OCI-LY1 (cell line): ENCODE data around the gene AKAP8L.

Experiments
- H2AFZ ChIP-seq: fragments of 200-600 bp; sonication (generic), shearing (Covaris generic); 2 replicates; pipeline ENCODE4 v1.6.0; 2014; ENCODE audit warnings: antibody characterized with exemption, mild to moderate bottlenecking, low read length
- H3F3A ChIP-seq: fragments of 200-600 bp; sonication (generic), shearing (Covaris generic); 2 replicates; pipeline ENCODE4 v1.6.0; 2014; ENCODE audit warnings: mild to moderate bottlenecking, antibody characterized with exemption, low read length, moderate library complexity; ENCODE audit not compliant: insufficient read depth
- H3K27ac ChIP-seq: fragments of 200-600 bp; sonication (generic); 2 replicates; pipeline ENCODE4 v1.5.1; 2014; ENCODE audit warnings: low read length, mixed run types, mild to moderate bottlenecking, low read depth; ENCODE audit not compliant: poor library complexity, severe bottlenecking
- H3K27me3 ChIP-seq: fragments of 200-600 bp; sonication (generic); 2 replicates; pipeline ENCODE4 v1.6.0; 2014; ENCODE audit warnings: antibody characterized with exemption, mild to moderate bottlenecking, low read length, moderate library complexity; ENCODE audit not compliant: insufficient read depth
- H3K36me3 ChIP-seq: fragments of 200-600 bp; sonication (generic); 2 replicates; pipeline ENCODE4 v1.6.1; 2014; ENCODE audit warnings: mild to moderate bottlenecking, antibody characterized with exemption, low read length, moderate library complexity, mixed read lengths; ENCODE audit not compliant: insufficient read depth
- H3K4me1 ChIP-seq: fragments of 200-600 bp; sonication (generic); 2 replicates; pipeline ENCODE4 v1.5.1; 2014; ENCODE audit warnings: mild to moderate bottlenecking, low read length, moderate library complexity; ENCODE audit not compliant: insufficient read depth, severe bottlenecking
- H3K4me2 ChIP-seq: fragments of 200-600 bp; sonication (generic), shearing (Covaris generic); 2 replicates; pipeline ENCODE4 v1.6.1; 2014; ENCODE audit warnings: low read length
- H3K4me3 ChIP-seq: fragments of 200-600 bp; sonication (generic); 2 replicates; pipeline ENCODE4 v1.5.1; 2014; ENCODE audit warnings: low read length, low read depth, mild to moderate bottlenecking, mixed read lengths; ENCODE audit not compliant: poor library complexity, severe bottlenecking
- H3K79me2 ChIP-seq: fragments of 200-600 bp; shearing (Covaris generic); 2 replicates; pipeline ENCODE4 v1.6.1; 2016; ENCODE audit warnings: mixed run types, low read length, mixed read lengths; ENCODE audit not compliant: insufficient read depth
- H3K9ac ChIP-seq: fragments of 200-600 bp; sonication (generic), shearing (Covaris generic); 2 replicates; pipeline ENCODE4 v1.6.1; 2014; ENCODE audit warnings: mild to moderate bottlenecking, low read length, mixed read lengths
- H3K9me2 ChIP-seq: fragments of 200-600 bp; sonication (generic), shearing (Covaris generic); 2 replicates; pipeline ENCODE4 v1.6.1; 2014; ENCODE audit warnings: low read depth, mild to moderate bottlenecking, low read length, mixed read lengths
- H3K9me3 ChIP-seq: fragments of 200-600 bp; shearing (Covaris generic); 2 replicates; pipeline ENCODE4 v1.6.1; 2014; ENCODE audit warnings: low read length, mixed read lengths
- H4K20me1 ChIP-seq: fragments of 200-600 bp; sonication (generic), shearing (Covaris generic); 2 replicates; pipeline ENCODE4 v1.6.0; 2016; ENCODE audit warnings: mild to moderate bottlenecking, low read length; ENCODE audit not compliant: insufficient read depth
- EZH2 ChIP-seq: fragments of 200-600 bp; sonication (generic), shearing (Covaris generic); IDR thresholded peaks from 2 replicates; pipeline ENCODE4 v1.8.0; 2017; ENCODE audit warnings: borderline replicate concordance, mixed run types, mild to moderate bottlenecking, antibody characterized with exemption, low read length, moderate library complexity, mixed read lengths
- TF ChIP-seq, protein P1 (sequence below): fragments of 200-600 bp; sonication (generic), shearing (Covaris generic); IDR thresholded peaks from 2 replicates; pipeline ENCODE4 v1.5.1; 2017; ENCODE audit warnings: mild to moderate bottlenecking, antibody characterized with exemption, low read length, moderate library complexity, mixed read lengths

Gene AKAP8L

GRCh38 chr19:15439078-15439799, 20.5 kb upstream of the AKAP8L start:
- Histone ChIP-seq H3F3A (no peaks in the 10 kb centered on the region), H3K9ac (no peak overlapping the region), H3K9me2 (no peaks in the 10 kb centered on the region), H3K4me1 (no peaks in the 10 kb centered on the region), H3K36me3 (no peaks in the 10 kb centered on the region), H4K20me1 (no peaks in the 10 kb centered on the region), H3K4me3 (no peak overlapping the region), H2AFZ (no peak overlapping the region), H3K4me2 (no peak overlapping the region), H3K27me3 (no peaks in the 10 kb centered on the region), H3K27ac (no peak overlapping the region), H3K79me2 (no peaks in the 10 kb centered on the region), H3K9me3 (no peaks in the 10 kb centered on the region)
- TF ChIP-seq EZH2: no peak
- TF ChIP-seq, protein P1, sequence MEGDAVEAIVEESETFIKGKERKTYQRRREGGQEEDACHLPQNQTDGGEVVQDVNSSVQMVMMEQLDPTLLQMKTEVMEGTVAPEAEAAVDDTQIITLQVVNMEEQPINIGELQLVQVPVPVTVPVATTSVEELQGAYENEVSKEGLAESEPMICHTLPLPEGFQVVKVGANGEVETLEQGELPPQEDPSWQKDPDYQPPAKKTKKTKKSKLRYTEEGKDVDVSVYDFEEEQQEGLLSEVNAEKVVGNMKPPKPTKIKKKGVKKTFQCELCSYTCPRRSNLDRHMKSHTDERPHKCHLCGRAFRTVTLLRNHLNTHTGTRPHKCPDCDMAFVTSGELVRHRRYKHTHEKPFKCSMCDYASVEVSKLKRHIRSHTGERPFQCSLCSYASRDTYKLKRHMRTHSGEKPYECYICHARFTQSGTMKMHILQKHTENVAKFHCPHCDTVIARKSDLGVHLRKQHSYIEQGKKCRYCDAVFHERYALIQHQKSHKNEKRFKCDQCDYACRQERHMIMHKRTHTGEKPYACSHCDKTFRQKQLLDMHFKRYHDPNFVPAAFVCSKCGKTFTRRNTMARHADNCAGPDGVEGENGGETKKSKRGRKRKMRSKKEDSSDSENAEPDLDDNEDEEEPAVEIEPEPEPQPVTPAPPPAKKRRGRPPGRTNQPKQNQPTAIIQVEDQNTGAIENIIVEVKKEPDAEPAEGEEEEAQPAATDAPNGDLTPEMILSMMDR: no peak

GRCh38 chr19:15438577-15438976, 19.8 kb upstream of the AKAP8L start:
- Histone ChIP-seq H3K27ac (no peak overlapping the region), H3K9ac (no peak overlapping the region)
- no peak for TF ChIP-seq EZH2

GRCh38 chr19:15438124-15438496, 19.3 kb upstream of the AKAP8L start:
- H3K4me1 ChIP-seq: peaks cover 4% of the 10 kb centered on the region
- no peaks in the 10 kb centered on the region for H3F3A ChIP-seq
- no peak overlapping the region for H3K27ac ChIP-seq
- no peak overlapping the region for H3K4me2 ChIP-seq
- H3K9me2 ChIP-seq: no peaks in the 10 kb centered on the region
- H3K9ac ChIP-seq: no peak overlapping the region
- no peak overlapping the region for H2AFZ ChIP-seq
- TF ChIP-seq EZH2: no peak
- H4K20me1 ChIP-seq: no peaks in the 10 kb centered on the region
- H3K27me3 ChIP-seq: no peaks in the 10 kb centered on the region
- no peaks in the 10 kb centered on the region for H3K36me3 ChIP-seq
- no peaks in the 10 kb centered on the region for H3K79me2 ChIP-seq
- no peak overlapping the region for H3K4me3 ChIP-seq
- no peaks in the 10 kb centered on the region for H3K9me3 ChIP-seq

More at GRCh38 chr19:15438577-15438976, 19.8 kb upstream of the AKAP8L start:
- Histone ChIP-seq H4K20me1 (no peaks in the 10 kb centered on the region), H3K4me1 (no peaks in the 10 kb centered on the region), H3K9me2 (no peaks in the 10 kb centered on the region), H3K27me3 (no peaks in the 10 kb centered on the region), H3K4me3 (no peak overlapping the region), H2AFZ (no peak overlapping the region), H3K9me3 (no peaks in the 10 kb centered on the region), H3K79me2 (no peaks in the 10 kb centered on the region), H3F3A (no peaks in the 10 kb centered on the region), H3K4me2 (no peak overlapping the region), H3K36me3 (no peaks in the 10 kb centered on the region)

DNA sequence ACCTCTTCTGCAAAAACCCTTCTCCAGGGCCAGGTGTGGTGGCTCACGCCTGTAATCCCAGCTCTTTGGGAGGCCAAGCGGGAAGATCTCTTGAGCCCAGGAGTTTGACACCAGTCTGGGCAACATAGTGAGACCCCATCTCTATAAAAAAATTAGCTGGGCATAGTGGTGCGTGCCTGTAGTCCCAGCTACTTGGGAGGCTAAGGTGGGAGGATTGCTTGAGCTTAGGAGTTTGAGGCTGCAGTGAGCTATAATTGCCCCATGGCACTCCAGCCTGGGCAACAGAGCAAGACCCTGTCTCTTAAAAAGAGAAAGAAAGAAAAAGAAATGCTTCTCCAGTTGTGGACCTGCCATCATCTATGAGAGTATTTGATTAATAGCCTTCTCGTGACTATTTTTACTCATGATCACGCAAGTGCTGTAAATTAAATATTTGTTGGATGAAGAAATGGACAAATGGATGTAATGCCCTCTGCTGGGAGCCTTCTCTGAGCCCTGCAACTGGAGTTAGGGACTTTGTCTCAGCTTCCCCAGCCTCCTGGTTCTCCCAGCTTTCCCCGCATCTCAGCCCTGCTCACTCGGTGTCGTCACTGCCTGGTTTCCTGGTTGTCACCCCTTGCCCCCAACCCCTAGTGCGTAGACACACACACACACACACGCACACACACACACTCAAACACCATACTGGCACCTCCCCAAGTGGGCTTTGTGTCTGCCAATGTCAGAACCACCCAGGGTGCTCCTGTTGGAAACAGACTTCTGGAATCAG, 18.8 kb upstream of the AKAP8L start:
- no peaks in the 10 kb centered on the region for H4K20me1 ChIP-seq
- TF ChIP-seq, protein P1: no peak
- TF ChIP-seq EZH2: no peak
- H3K9ac ChIP-seq: no peak overlapping the region
- no peaks in the 10 kb centered on the region for H3F3A ChIP-seq
- H3K27me3 ChIP-seq: no peaks in the 10 kb centered on the region
- no peak overlapping the region for H3K4me2 ChIP-seq
- no peaks in the 10 kb centered on the region for H3K9me2 ChIP-seq
- H3K4me1 ChIP-seq: peaks cover 8% of the 10 kb centered on the region
- H3K9me3 ChIP-seq: no peaks in the 10 kb centered on the region
- H3K36me3 ChIP-seq: no peaks in the 10 kb centered on the region
- H3K27ac ChIP-seq: no peak overlapping the region
- no peak overlapping the region for H3K4me3 ChIP-seq
- H3K79me2 ChIP-seq: no peaks in the 10 kb centered on the region
- no peak overlapping the region for H2AFZ ChIP-seq
